ENCODE measurements around the gene UBA3. TPM values are rescaled to one million over a fixed set of nuclear protein-coding genes. Genes with fewer than 3 reads are reported as not detected.

UBA3 gene
- total RNA-seq = 46.6 and 58.2 TPM in 2 replicates

DNA sequence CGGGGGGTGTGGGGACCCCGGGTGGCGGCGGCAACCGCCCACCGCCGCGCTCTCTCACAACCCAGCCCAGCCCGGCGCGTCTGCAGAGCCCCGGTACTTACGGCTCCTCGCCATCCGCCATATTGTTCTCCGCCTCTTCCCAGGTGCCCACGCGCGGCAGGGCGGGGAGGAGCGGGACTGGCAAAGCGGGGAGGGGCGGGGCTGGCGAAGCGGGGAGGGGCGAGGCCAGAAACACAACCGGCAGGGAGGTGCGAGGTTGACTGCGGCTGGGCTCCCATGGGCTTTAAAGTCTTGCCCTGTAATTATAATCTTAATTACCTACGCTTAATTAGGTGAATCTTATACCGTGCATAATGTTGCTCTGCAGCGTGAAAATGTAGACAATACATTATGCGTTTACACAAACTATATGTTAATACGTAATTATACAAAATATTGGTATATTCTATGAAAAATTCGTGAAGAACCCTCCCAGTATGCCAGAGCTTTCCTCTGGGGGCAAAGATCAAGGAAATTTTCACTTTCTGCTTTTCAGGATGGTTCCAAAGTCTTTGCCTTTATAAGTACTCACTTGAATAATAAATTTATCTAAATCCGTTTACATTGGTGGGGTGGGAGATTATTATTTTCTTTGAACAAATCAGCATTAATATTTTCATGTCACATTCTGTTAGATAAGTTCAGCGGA, at the start of gene UBA3:
Gene UBA3, minus strand, starts transcription at position 133 of the 688 bp plus-strand sequence. Its CDS starts 12 bp downstream, at position 121.
- no peaks in the 10 kb centered on the region for H3K27me3 ChIP-seq (ENCODE audit: control insufficient read depth, insufficient read depth, low read length)
- TF ChIP-seq, protein P1, sequence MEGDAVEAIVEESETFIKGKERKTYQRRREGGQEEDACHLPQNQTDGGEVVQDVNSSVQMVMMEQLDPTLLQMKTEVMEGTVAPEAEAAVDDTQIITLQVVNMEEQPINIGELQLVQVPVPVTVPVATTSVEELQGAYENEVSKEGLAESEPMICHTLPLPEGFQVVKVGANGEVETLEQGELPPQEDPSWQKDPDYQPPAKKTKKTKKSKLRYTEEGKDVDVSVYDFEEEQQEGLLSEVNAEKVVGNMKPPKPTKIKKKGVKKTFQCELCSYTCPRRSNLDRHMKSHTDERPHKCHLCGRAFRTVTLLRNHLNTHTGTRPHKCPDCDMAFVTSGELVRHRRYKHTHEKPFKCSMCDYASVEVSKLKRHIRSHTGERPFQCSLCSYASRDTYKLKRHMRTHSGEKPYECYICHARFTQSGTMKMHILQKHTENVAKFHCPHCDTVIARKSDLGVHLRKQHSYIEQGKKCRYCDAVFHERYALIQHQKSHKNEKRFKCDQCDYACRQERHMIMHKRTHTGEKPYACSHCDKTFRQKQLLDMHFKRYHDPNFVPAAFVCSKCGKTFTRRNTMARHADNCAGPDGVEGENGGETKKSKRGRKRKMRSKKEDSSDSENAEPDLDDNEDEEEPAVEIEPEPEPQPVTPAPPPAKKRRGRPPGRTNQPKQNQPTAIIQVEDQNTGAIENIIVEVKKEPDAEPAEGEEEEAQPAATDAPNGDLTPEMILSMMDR (IDR thresholded peaks at IDR 0.05; ENCODE audit: insufficient read depth, low read length, severe bottlenecking) = no peak
- H3K4me3 ChIP-seq (ENCODE audit: low read depth, low read length) = peak within 1 kb of the TSS; percentile 65
- DNase-seq (ENCODE audit: low read depth) = peak; percentile 71
- FAIRE-seq = no peak
- H3K36me3 ChIP-seq (ENCODE audit: control insufficient read depth, insufficient read depth, low read length) = no peaks in the 10 kb centered on the region

DNA sequence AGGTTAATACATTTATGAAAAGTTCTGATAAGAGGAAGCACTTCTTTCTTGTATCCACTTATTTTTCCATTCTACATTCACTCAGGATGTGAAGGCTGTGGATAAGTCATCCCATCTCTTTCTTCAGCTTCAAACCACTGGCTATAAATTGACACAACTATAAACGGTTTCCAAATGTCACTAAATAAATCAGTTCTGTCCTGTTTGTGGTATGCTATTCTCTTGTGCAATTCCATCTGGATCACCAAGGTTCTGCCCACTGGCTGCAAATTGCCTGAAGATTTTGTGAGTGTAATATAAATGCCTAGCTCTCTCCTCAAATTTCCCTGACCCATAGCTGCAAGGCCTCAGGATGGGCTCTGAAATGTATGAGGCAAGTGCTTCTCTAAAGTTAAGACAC, 49.4 kb upstream of the UBA3 start:
- Histone ChIP-seq H3K27me3 (ENCODE audit: control insufficient read depth, insufficient read depth, low read length) (no peaks in the 10 kb centered on the region), H3K36me3 (ENCODE audit: control insufficient read depth, insufficient read depth, low read length) (no peaks in the 10 kb centered on the region), H3K4me3 (ENCODE audit: low read depth, low read length) (no peak overlapping the region)
- DNase-seq (ENCODE audit: low read depth) = no peak
- TF ChIP-seq, protein P1 (IDR thresholded peaks at IDR 0.05; ENCODE audit: insufficient read depth, low read length, severe bottlenecking) = no peak
- FAIRE-seq = peak; percentile 36

- TF ChIP-seq, protein P1 (IDR thresholded peaks at IDR 0.05; ENCODE audit: insufficient read depth, low read length, severe bottlenecking) = no peak
- Histone ChIP-seq H3K36me3 (ENCODE audit: control insufficient read depth, insufficient read depth, low read length) (no peaks in the 10 kb centered on the region), H3K4me3 (ENCODE audit: low read depth, low read length) (no peak overlapping the region), H3K27me3 (ENCODE audit: control insufficient read depth, insufficient read depth, low read length) (no peaks in the 10 kb centered on the region)
- FAIRE-seq (no peak), DNase-seq (ENCODE audit: low read depth) (no peak)
These were observed 48.3 kb upstream of the UBA3 start for GRCh38 chr3:69128509-69128908.

DNA sequence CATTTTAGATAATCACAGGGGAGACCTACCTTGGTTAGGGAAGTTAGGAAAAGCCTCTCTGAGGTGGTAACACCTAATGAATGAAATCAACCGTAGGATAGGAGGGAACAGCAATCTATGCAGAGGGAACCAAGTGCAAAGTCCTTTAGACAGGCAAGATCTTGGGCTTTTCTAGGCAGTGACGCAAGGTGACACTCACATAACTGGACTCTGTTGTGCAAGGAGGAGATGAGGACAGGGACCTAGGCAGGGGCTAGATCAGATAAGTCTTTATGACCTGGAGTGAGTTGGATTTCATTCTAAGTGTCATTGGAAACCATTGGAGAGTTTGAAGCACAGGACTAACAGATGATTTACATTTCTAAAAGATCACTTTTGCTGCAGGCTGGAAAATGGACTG, 46.8 kb upstream of the UBA3 start:
- Histone ChIP-seq H3K36me3 (ENCODE audit: control insufficient read depth, insufficient read depth, low read length) (no peaks in the 10 kb centered on the region), H3K4me3 (ENCODE audit: low read depth, low read length) (no peak overlapping the region), H3K27me3 (ENCODE audit: control insufficient read depth, insufficient read depth, low read length) (no peaks in the 10 kb centered on the region)
- DNase-seq (ENCODE audit: low read depth) (no peak), FAIRE-seq (no peak)
- TF ChIP-seq, protein P1 (IDR thresholded peaks at IDR 0.05; ENCODE audit: insufficient read depth, low read length, severe bottlenecking) = no peak

DNA sequence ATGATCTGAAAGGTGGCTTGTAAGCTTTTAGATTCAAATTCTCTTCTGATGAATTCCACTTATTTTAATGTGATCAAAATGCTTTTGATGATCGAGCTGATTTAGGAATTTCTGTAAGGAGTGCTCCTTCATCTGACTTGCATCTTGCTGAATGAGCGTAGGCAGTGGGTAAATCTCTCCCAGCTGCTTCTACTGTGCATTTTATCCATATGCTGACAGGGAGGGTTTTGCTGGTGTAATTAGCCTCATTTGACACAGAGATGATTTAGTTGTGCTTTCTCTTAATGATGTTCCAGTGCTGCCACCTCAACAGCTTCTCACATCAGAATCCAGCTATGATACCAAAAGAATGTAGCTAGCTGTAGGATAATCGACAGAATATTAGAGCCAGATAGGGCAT, 46.1 kb upstream of the UBA3 start:
- DNase-seq (ENCODE audit: low read depth) (no peak), FAIRE-seq (no peak)
- no peaks in the 10 kb centered on the region for H3K27me3 ChIP-seq (ENCODE audit: control insufficient read depth, insufficient read depth, low read length)
- TF ChIP-seq, protein P1 (IDR thresholded peaks at IDR 0.05; ENCODE audit: insufficient read depth, low read length, severe bottlenecking) = no peak
- no peaks in the 10 kb centered on the region for H3K36me3 ChIP-seq (ENCODE audit: control insufficient read depth, insufficient read depth, low read length)
- no peak overlapping the region for H3K4me3 ChIP-seq (ENCODE audit: low read depth, low read length)

GRCh38 chr3:69122403-69122802, 42.2 kb upstream of the UBA3 start, which contains the start of gene LMOD3:
LMOD3 (minus strand) TSS chr3:69122595; CDS start chr3:69122386, 209 bp downstream.
- Histone ChIP-seq H3K27me3 (ENCODE audit: control insufficient read depth, insufficient read depth, low read length) (no peaks in the 10 kb centered on the region), H3K36me3 (ENCODE audit: control insufficient read depth, insufficient read depth, low read length) (no peaks in the 10 kb centered on the region), H3K4me3 (ENCODE audit: low read depth, low read length) (no peak within 1 kb of the TSS)
- FAIRE-seq (no peak), DNase-seq (ENCODE audit: low read depth) (no peak)
- TF ChIP-seq, protein P1 (IDR thresholded peaks at IDR 0.05; ENCODE audit: insufficient read depth, low read length, severe bottlenecking) = no peak
